ENCODE measurements around the gene RNF223.

RNF223 gene

DNA sequence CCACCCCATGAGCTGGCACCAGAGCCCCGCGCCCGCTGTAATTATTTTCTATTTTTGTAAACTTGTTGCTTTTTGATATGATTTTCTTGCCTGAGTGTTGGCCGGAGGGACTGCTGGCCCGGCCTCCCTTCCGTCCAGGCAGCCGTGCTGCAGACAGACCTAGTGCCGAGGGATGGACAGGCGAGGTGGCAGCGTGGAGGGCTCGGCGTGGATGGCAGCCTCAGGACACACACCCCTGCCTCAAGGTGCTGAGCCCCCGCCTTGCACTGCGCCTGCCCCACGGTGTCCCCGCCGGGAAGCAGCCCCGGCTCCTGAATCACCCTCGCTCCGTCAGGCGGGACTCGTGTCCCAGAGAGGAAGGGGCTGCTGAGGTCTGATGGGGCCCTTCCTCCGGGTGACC, 19.1 kb downstream of the RNF223 start:
- Histone ChIP-seq H3K9me2 (ENCODE audit: low read depth, low read length) (no peaks in the 10 kb centered on the region), H3K4me1 (ENCODE audit: insufficient read depth, low read length, severe bottlenecking) (peaks cover 4% of the 10 kb centered on the region), H3K4me2 (ENCODE audit: low read length) (no peak overlapping the region), H3K27me3 (ENCODE audit: insufficient read depth, low read length) (no peaks in the 10 kb centered on the region; the same call in 1 of the 2 replicates), H3K9ac (ENCODE audit: low read length) (no peak overlapping the region), H3K9me3 (ENCODE audit: low read length) (no peaks in the 10 kb centered on the region), H3K4me3 (ENCODE audit: low read depth, low read length, poor library complexity, severe bottlenecking) (no peak overlapping the region), H3F3A (ENCODE audit: insufficient read depth, low read length) (no peaks in the 10 kb centered on the region), H3K36me3 (ENCODE audit: insufficient read depth, low read length) (no peaks in the 10 kb centered on the region), H4K20me1 (ENCODE audit: insufficient read depth, low read length) (no peaks in the 10 kb centered on the region), H3K27ac (ENCODE audit: low read depth, low read length, poor library complexity, severe bottlenecking) (no peak overlapping the region), H2AFZ (ENCODE audit: low read length) (no peak overlapping the region), H3K79me2 (ENCODE audit: insufficient read depth, low read length) (no peaks in the 10 kb centered on the region)
- TF ChIP-seq CTCF (IDR thresholded peaks at IDR 0.05; ENCODE audit: low read length), result no peak
- TF ChIP-seq EZH2 (IDR thresholded peaks at IDR 0.05; ENCODE audit: borderline replicate concordance, low read length), result no peak

- no peaks in the 10 kb centered on the region for H3K9me2 ChIP-seq (ENCODE audit: low read depth, low read length)
- H3K36me3 ChIP-seq (ENCODE audit: insufficient read depth, low read length), result no peaks in the 10 kb centered on the region
- no peaks in the 10 kb centered on the region for H4K20me1 ChIP-seq (ENCODE audit: insufficient read depth, low read length)
- H3K4me2 ChIP-seq (ENCODE audit: low read length), result no peak overlapping the region
- no peaks in the 10 kb centered on the region for H3K9me3 ChIP-seq (ENCODE audit: low read length)
- H3K27me3 ChIP-seq (ENCODE audit: insufficient read depth, low read length), result no peaks in the 10 kb centered on the region; the same call in 1 of the 2 replicates
- no peaks in the 10 kb centered on the region for H3F3A ChIP-seq (ENCODE audit: insufficient read depth, low read length)
- no peak overlapping the region for H3K27ac ChIP-seq (ENCODE audit: low read depth, low read length, poor library complexity, severe bottlenecking)
- H2AFZ ChIP-seq (ENCODE audit: low read length), result no peak overlapping the region
- H3K9ac ChIP-seq (ENCODE audit: low read length), result no peak overlapping the region
- no peak overlapping the region for H3K4me3 ChIP-seq (ENCODE audit: low read depth, low read length, poor library complexity, severe bottlenecking)
- peaks cover 4% of the 10 kb centered on the region for H3K4me1 ChIP-seq (ENCODE audit: insufficient read depth, low read length, severe bottlenecking)
- TF ChIP-seq CTCF (IDR thresholded peaks at IDR 0.05; ENCODE audit: low read length), result no peak
- no peak for TF ChIP-seq EZH2 (IDR thresholded peaks at IDR 0.05; ENCODE audit: borderline replicate concordance, low read length)
- no peaks in the 10 kb centered on the region for H3K79me2 ChIP-seq (ENCODE audit: insufficient read depth, low read length)
Observed at GRCh38 chr1:1054099-1054700, 19.9 kb downstream of the RNF223 start.

DNA sequence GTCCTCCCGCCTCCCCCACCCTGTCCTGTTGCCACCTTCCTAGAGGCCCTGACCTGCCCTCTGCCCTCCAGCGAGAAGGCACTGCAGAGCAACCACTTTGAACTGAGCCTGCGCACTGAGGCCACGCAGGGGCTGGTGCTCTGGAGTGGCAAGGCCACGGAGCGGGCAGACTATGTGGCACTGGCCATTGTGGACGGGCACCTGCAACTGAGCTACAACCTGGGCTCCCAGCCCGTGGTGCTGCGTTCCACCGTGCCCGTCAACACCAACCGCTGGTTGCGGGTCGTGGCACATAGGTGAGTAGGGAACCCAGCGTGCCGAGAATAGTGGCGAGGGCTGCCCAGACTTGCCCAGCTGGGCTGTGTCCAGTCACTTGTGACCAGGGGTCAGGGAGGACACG, 20.4 kb downstream of the RNF223 start:
- H3K36me3 ChIP-seq (ENCODE audit: insufficient read depth, low read length), result no peaks in the 10 kb centered on the region
- no peaks in the 10 kb centered on the region; the same call in 1 of the 2 replicates for H3K27me3 ChIP-seq (ENCODE audit: insufficient read depth, low read length)

More for the DNA sequence above, 20.4 kb downstream of the RNF223 start:
- Histone ChIP-seq H3F3A (ENCODE audit: insufficient read depth, low read length) (no peaks in the 10 kb centered on the region), H3K9ac (ENCODE audit: low read length) (no peak overlapping the region), H4K20me1 (ENCODE audit: insufficient read depth, low read length) (no peaks in the 10 kb centered on the region), H3K4me1 (ENCODE audit: insufficient read depth, low read length, severe bottlenecking) (no peaks in the 10 kb centered on the region), H3K4me3 (ENCODE audit: low read depth, low read length, poor library complexity, severe bottlenecking) (no peak overlapping the region), H3K27ac (ENCODE audit: low read depth, low read length, poor library complexity, severe bottlenecking) (no peak overlapping the region), H3K4me2 (ENCODE audit: low read length) (no peak overlapping the region), H2AFZ (ENCODE audit: low read length) (no peak overlapping the region), H3K79me2 (ENCODE audit: insufficient read depth, low read length) (no peaks in the 10 kb centered on the region), H3K9me2 (ENCODE audit: low read depth, low read length) (no peaks in the 10 kb centered on the region), H3K9me3 (ENCODE audit: low read length) (no peaks in the 10 kb centered on the region)
- TF ChIP-seq EZH2 (IDR thresholded peaks at IDR 0.05; ENCODE audit: borderline replicate concordance, low read length) (no peak), CTCF (IDR thresholded peaks at IDR 0.05; ENCODE audit: low read length) (no peak)

Measured in OCI-LY1 (cell line).